Activated CD8-positive, alpha-beta T cell treated with anti-CD3 and anti-CD28 coated beads, Interleukin-2, amount 10 ng/mL, durations not matched to agents 7 days and 5 days (primary cell): Measurements from ENCODE around the gene MYBBP1A. TPM values are rescaled to one million over a fixed set of nuclear protein-coding genes. Genes with fewer than 3 reads are reported as not detected.

Experiments used
- ATAC-seq: fragments of 150-1000 bp; cut with Tn5 transposase; one replicate; pipeline ENCODE4 v1.10.0; 2021; ENCODE audit warnings: moderate library complexity
- CTCF ChIA-PET: fragments of 350-600 bp; sonication (Branson Sonifier 250); formaldehyde crosslinking; loops from one replicate; lab custom pipeline; 2021; ENCODE audit warnings: antibody characterized with exemption; lab: Charles Lee
- POLR2A ChIA-PET: fragments of 350-600 bp; sonication (Branson Sonifier 250); formaldehyde crosslinking; loops from one replicate; lab custom pipeline; 2021; ENCODE audit warnings: antibody characterized with exemption; lab: Charles Lee
- DNase-seq: peaks from one replicate; pipeline ENCODE4 v3.0.0-alpha.2; 2020
- H3K27ac Mint-ChIP-seq: one replicate; pipeline ENCODE4 v1.8.0; 2021; ENCODE audit warnings: mild to moderate bottlenecking, mixed read lengths
- H3K27me3 Mint-ChIP-seq: one replicate; pipeline ENCODE4 v1.8.0; 2021; ENCODE audit warnings: low read depth, mixed read lengths
- H3K36me3 Mint-ChIP-seq: one replicate; pipeline ENCODE4 v1.8.0; 2021; ENCODE audit warnings: low read depth, mixed read lengths
- H3K4me1 Mint-ChIP-seq: one replicate; pipeline ENCODE4 v1.8.0; 2021; ENCODE audit warnings: low read depth, mixed read lengths
- H3K4me3 Mint-ChIP-seq: one replicate; pipeline ENCODE4 v1.8.0; 2021; ENCODE audit warnings: mild to moderate bottlenecking, mixed read lengths
- H3K9me3 Mint-ChIP-seq: one replicate; pipeline ENCODE4 v1.8.0; 2022; ENCODE audit warnings: mixed read lengths; ENCODE audit not compliant: insufficient read depth
- total RNA-seq, 2 experiments: library from RNA; stranded (reverse); gene quantifications; one replicate each; pipeline ENCODE4 v1.2.3, GENCODE V29; 2021

MYBBP1A gene
- total RNA-seq, 2 experiments from 2014 or later, result 70.7 to 76.7 TPM

- Mint-ChIP-seq H3K4me1 (peaks cover 60% of the 10 kb centered on the region), H3K27me3 (no peaks in the 10 kb centered on the region), H3K4me3 (peak overlapping the region; percentile 37), H3K9me3 (no peaks in the 10 kb centered on the region), H3K27ac (peak overlapping the region; percentile 64), H3K36me3 (no peaks in the 10 kb centered on the region)
- DNase-seq, result peak; percentile 80
- ChIA-PET POLR2A (no interaction called here), CTCF (interaction anchor here (0.9 to 2.5 kb wide), 7 partner anchors 10 to 304 kb away, joined by 3 to 7 read pairs (median 4); partner anchors contain the start of gene SPNS2)
- ATAC-seq, result peak; percentile 88
These were observed 45.8 kb downstream of the MYBBP1A start for GRCh38 chr17:4509401-4509800.

- ChIA-PET POLR2A (interaction anchor here (1.0 kb wide), 1 partner anchor 27 kb away, joined by 4 read pairs; no protein-coding TSS in a partner anchor), CTCF (interaction anchor here (0.8 to 2.5 kb wide), 3 partner anchors 8 to 302 kb away, joined by 4 to 7 read pairs (median 5); no protein-coding TSS in a partner anchor)
- H3K36me3 Mint-ChIP-seq, result no peaks in the 10 kb centered on the region
- H3K9me3 Mint-ChIP-seq, result no peaks in the 10 kb centered on the region
- no peak overlapping the region for H3K27ac Mint-ChIP-seq
- H3K4me3 Mint-ChIP-seq, result no peak overlapping the region
- no peak for ATAC-seq
- no peak for DNase-seq
- peaks cover 72% of the 10 kb centered on the region for H3K4me1 Mint-ChIP-seq
- H3K27me3 Mint-ChIP-seq, result no peaks in the 10 kb centered on the region
These were observed 47.0 kb downstream of the MYBBP1A start for GRCh38 chr17:4508207-4508606.

DNA sequence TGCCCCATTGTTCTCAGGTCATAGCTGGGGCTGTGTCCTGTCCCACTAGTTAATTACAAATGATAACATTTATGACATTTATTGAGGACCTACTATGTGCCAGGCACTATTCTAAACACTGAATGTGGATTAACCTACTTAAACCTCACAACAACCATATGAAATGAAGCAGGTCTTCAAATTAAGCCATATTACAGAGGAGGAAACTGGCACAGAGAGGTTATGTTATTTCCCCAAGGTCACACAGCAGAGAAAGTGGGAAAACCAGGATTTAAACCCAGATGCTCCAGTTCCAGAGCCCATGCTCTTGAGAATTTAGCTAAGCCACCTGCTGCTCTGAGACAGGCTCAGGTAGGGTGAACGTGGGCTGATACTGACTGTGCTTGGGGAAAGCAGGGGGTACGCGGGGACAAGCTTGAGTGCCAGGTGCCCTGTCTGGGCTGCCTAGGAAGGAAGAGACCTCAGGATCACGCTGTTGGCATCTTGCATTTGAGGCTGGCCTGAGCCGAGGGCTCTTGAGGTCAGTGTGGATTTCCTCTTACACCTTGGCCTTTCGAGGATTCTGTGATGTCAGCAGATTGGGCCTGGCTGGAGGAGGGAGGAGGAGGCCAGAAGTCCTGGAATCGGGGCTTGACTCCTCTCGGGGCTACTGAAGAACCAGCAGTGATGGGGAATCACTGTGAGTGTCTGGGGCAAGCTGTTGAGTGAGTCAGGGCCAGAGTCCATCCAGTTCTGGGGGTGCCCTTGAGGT is 47.6 kb downstream of the MYBBP1A start:
- Mint-ChIP-seq H3K9me3 (no peaks in the 10 kb centered on the region), H3K27me3 (no peaks in the 10 kb centered on the region), H3K4me3 (no peak overlapping the region), H3K4me1 (peaks cover 76% of the 10 kb centered on the region), H3K36me3 (no peaks in the 10 kb centered on the region), H3K27ac (no peak overlapping the region)
- DNase-seq, result no peak
- ChIA-PET CTCF (interaction anchor here (1.7 to 2.5 kb wide), 3 partner anchors 87 to 302 kb away, joined by 5 to 7 read pairs (median 5); no protein-coding TSS in a partner anchor), POLR2A (interaction anchor here (0.8 to 1.0 kb wide), 2 partner anchors 26 to 364 kb away, joined by 3 to 4 read pairs; no protein-coding TSS in a partner anchor)
- no peak for ATAC-seq

GRCh38 chr17:4506892-4507291 is 48.3 kb downstream of the MYBBP1A start:
- ATAC-seq (no peak), DNase-seq (no peak)
- no peak overlapping the region for H3K27ac Mint-ChIP-seq
- no peaks in the 10 kb centered on the region for H3K9me3 Mint-ChIP-seq
- peaks cover 76% of the 10 kb centered on the region for H3K4me1 Mint-ChIP-seq
- POLR2A ChIA-PET, result interaction anchor here (0.8 kb wide), 1 partner anchor 363 kb away, joined by 3 read pairs; no protein-coding TSS in a partner anchor
- CTCF ChIA-PET, result interaction anchor here (1.7 kb wide), 1 partner anchor 86 kb away, joined by 5 read pairs; no protein-coding TSS in a partner anchor
- no peaks in the 10 kb centered on the region for H3K36me3 Mint-ChIP-seq
- no peaks in the 10 kb centered on the region for H3K27me3 Mint-ChIP-seq
- no peak overlapping the region for H3K4me3 Mint-ChIP-seq

DNA sequence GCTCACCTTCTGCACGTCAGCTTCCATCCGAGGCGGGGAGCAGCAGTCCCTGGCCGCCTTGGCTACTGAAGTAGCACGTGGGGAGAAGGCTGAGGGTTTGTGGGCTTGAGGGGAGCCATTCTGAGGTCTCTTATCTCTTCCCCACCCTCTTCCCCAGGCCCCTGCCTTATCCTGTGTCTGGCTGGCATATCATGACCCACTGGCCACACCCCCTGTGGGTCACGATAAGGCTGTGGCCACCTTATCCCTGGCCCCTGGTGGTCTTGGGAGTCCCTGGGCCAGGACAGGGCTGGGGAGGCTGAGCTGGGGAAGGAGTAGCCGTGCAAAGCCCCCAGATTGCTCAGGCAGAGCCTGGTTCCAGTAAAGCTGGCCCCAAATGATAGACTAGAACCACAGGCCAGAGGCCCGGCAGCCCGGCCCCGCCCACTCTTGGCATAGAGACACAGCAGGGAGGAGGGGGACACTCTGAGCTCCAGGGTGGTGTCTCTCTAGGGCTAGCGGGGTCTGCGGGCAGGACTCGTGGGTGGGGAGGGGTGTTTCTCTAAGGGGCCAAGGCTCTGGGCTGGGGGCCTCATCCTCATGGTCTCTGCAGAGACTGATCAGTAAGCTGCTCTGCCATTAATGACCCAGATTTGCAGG is 48.9 kb downstream of the MYBBP1A start:
- no peaks in the 10 kb centered on the region for H3K36me3 Mint-ChIP-seq
- no peak overlapping the region for H3K27ac Mint-ChIP-seq
- peaks cover 5% of the 10 kb centered on the region for H3K27me3 Mint-ChIP-seq
- CTCF ChIA-PET, result interaction anchor here (1.7 kb wide), 1 partner anchor 86 kb away, joined by 5 read pairs; no protein-coding TSS in a partner anchor
- POLR2A ChIA-PET, result interaction anchor here (1.6 kb wide), 2 partner anchors 26 to 73 kb away, joined by 3 read pairs; partner anchors contain the start of gene SPNS3
- no peaks in the 10 kb centered on the region for H3K9me3 Mint-ChIP-seq
- DNase-seq, result no peak
- no peak for ATAC-seq
- no peak overlapping the region for H3K4me3 Mint-ChIP-seq
- H3K4me1 Mint-ChIP-seq, result peaks cover 81% of the 10 kb centered on the region

DNA sequence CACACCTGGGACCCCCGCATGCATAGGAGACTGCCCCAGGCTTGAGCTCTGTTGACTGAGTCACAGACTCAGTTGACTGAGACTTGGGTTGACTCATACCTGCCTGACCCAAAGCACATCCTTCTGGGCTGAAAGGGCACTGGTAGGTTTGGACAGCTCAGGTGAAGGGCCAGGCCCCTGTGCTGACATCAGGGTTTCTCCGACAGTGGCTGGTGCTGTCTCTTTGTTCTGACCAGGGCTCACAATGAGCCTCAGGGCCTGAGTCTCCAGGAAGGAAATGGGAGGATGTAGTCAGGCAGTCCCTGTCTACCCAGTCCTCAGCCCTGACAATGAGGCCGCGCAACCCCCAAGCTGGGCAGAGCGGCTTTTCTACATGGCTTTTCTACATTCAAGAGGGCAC is 50.0 kb downstream of the MYBBP1A start:
- H3K9me3 Mint-ChIP-seq, result no peaks in the 10 kb centered on the region
- DNase-seq, result no peak
- H3K36me3 Mint-ChIP-seq, result no peaks in the 10 kb centered on the region
- H3K4me1 Mint-ChIP-seq, result peaks cover 84% of the 10 kb centered on the region
- CTCF ChIA-PET, result interaction anchor here (1.0 to 3.0 kb wide), 2 partner anchors 22 to 84 kb away, joined by 3 to 19 read pairs; no protein-coding TSS in a partner anchor
- no peak overlapping the region for H3K4me3 Mint-ChIP-seq
- ATAC-seq, result no peak
- POLR2A ChIA-PET, result interaction anchor here (1.0 to 1.6 kb wide), 5 partner anchors 11 to 443 kb away, joined by 3 to 6 read pairs (median 3); partner anchors contain the start of genes PFN1 and SPNS3
- peak overlapping the region; percentile 87 for H3K27ac Mint-ChIP-seq
- peaks cover 15% of the 10 kb centered on the region for H3K27me3 Mint-ChIP-seq

DNA sequence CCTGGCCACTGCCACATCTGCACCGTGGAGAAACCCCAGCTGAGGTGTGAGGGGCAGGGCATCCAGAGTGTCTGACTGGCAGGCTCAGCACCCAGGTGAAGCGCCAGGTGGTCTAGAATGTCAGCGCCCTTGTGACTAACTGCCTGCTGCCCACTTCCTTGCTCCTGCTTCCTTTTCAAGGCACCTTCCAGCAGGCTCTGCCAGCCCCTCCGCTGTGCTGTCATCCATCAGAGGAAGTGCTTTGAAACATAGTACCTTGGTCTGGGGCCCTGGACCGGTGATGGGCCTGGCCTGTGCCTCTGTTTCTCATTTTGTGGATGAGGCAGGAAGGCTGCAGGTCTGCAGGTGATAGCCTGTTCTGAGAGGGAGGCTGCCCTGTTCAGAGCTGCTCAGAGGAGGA is 51.0 kb downstream of the MYBBP1A start:
- Mint-ChIP-seq H3K27me3 (peaks cover 22% of the 10 kb centered on the region), H3K9me3 (no peaks in the 10 kb centered on the region), H3K27ac (peak overlapping the region; percentile 87), H3K4me3 (peak overlapping the region; percentile 56), H3K36me3 (no peaks in the 10 kb centered on the region), H3K4me1 (peaks cover 84% of the 10 kb centered on the region)
- CTCF ChIA-PET, result interaction anchor here (0.7 to 3.0 kb wide), 5 partner anchors 10 to 83 kb away, joined by 3 to 19 read pairs (median 3); no protein-coding TSS in a partner anchor
- ATAC-seq (peak; percentile 49), DNase-seq (peak; percentile 41)
- POLR2A ChIA-PET, result interaction anchor here (1.1 to 1.5 kb wide), 3 partner anchors 12 to 23 kb away, joined by 3 to 6 read pairs (median 3); no protein-coding TSS in a partner anchor

DNA sequence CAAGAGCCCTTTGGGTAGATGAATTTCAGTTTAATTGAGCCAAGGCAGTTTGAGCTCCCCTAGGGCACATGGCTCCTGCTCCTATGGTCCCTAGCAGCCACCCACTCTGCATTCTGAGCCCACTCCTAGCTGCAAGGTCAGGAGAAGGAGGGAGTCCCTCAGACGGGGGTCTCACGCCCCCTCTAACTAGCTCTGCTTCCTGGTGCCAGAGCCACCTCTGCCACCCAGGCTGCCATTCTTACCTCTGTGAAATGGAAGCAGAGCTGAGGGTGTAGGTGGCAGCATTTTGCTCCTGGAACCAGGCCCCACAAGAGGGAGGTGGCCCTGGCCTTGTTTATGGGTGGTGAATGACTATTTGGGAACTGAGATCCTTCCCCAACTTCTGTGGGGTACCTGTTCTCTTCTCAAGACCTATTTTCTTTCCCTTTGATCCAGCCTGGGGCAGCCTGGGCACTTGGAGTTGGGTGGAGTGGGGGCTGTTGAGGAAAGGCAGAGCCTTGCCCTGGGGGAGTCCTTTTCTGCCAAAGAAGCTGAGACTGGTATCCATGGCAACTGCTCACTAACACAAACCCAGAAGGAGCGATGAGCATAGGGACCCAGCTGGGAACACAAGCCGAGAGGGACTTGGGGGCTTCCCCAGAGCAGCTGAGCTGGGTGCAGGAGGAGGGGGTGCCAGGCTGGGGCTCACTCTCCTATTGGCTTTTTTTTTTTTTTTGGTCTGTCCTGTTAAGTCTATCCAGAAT is 51.7 kb downstream of the MYBBP1A start:
- Mint-ChIP-seq H3K27ac (peak overlapping the region; percentile 87), H3K4me1 (peaks cover 77% of the 10 kb centered on the region), H3K9me3 (no peaks in the 10 kb centered on the region), H3K4me3 (peak overlapping the region; percentile 56), H3K36me3 (no peaks in the 10 kb centered on the region), H3K27me3 (peaks cover 22% of the 10 kb centered on the region)
- CTCF ChIA-PET, result interaction anchor here (0.9 to 3.0 kb wide), 3 partner anchors 9 to 82 kb away, joined by 3 to 19 read pairs (median 3); no protein-coding TSS in a partner anchor
- POLR2A ChIA-PET, result interaction anchor here (1.5 kb wide), 2 partner anchors 18 to 22 kb away, joined by 3 to 6 read pairs; no protein-coding TSS in a partner anchor
- no peak for ATAC-seq
- DNase-seq, result no peak

DNA sequence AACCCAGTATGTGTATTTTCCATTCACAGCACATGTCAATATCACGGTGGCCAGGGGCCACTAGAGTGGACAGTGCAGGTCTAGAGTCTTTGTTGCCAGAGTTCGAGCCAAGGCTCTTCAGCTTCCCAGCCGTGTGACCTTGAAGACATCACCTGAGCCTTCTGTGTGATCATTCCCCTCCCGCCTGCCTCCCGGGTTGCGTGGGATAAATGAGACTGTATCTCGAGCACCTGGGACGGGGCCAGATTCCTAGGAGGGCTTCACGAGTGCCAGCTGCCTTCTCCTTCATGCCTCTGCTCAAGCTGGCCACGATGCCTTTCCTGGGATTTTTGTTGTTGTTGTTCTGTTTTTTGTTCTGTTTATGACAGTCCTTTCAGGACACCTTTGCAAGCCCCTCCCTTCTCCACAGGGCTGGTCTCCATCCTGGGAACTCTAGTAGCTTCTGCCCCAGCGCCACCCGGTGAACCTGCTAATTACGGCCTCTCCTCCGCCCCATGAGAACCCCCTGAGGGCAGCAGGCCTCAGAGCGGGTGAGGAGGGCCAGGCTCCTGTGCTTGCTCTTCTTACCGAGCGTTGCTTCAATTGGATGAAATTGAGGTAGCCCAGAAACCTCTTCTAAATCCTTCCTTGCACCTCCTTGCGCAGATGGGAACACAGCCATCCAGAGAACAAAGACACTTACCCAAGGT is 52.6 kb downstream of the MYBBP1A start:
- H3K36me3 Mint-ChIP-seq, result no peaks in the 10 kb centered on the region
- DNase-seq, result no peak
- no peaks in the 10 kb centered on the region for H3K9me3 Mint-ChIP-seq
- ChIA-PET CTCF (interaction anchor here (3.0 kb wide), 1 partner anchor 81 kb away, joined by 19 read pairs; no protein-coding TSS in a partner anchor), POLR2A (no interaction called here)
- H3K27ac Mint-ChIP-seq, result no peak overlapping the region
- ATAC-seq, result no peak
- peaks cover 22% of the 10 kb centered on the region for H3K27me3 Mint-ChIP-seq
- peaks cover 70% of the 10 kb centered on the region for H3K4me1 Mint-ChIP-seq
- H3K4me3 Mint-ChIP-seq, result no peak overlapping the region

GRCh38 chr17:4501295-4501949 is 53.8 kb downstream of the MYBBP1A start:
- H3K27ac Mint-ChIP-seq, result no peak overlapping the region
- H3K9me3 Mint-ChIP-seq, result no peaks in the 10 kb centered on the region
- no peaks in the 10 kb centered on the region for H3K36me3 Mint-ChIP-seq
- ChIA-PET POLR2A (no interaction called here), CTCF (interaction anchor here (1.0 to 3.8 kb wide), 4 partner anchors 7 to 81 kb away, joined by 3 to 18 read pairs (median 4); no protein-coding TSS in a partner anchor)
- peaks cover 63% of the 10 kb centered on the region for H3K4me1 Mint-ChIP-seq
- DNase-seq (no peak), ATAC-seq (no peak)
- H3K27me3 Mint-ChIP-seq, result peaks cover 22% of the 10 kb centered on the region
- no peak overlapping the region for H3K4me3 Mint-ChIP-seq
